HepG2 (cell line): Measurements from ENCODE around the gene PTCD1. TPM values are rescaled to one million over a fixed set of nuclear protein-coding genes. Genes with fewer than 3 reads are reported as not detected.

Source experiments
- ATF5 ChIP-seq: sonication (generic); formaldehyde crosslinking; IDR thresholded peaks from 2 replicates; pipeline ENCODE4 v1.4.0; 2020; ENCODE audit warnings: mild to moderate bottlenecking, low read depth, missing genetic modification reagents
- GZF1 ChIP-seq: sonication (generic); formaldehyde crosslinking; IDR thresholded peaks from 2 replicates; pipeline ENCODE4 v1.5.1; 2020; ENCODE audit warnings: mild to moderate bottlenecking, missing genetic modification reagents
- IRF9 ChIP-seq: sonication (generic); formaldehyde crosslinking; IDR thresholded peaks from 2 replicates; pipeline ENCODE4 v1.8.0; 2022; ENCODE audit warnings: missing genetic modification reagents, mild to moderate bottlenecking, borderline replicate concordance
- LCORL ChIP-seq, 2 experiments: fragments of 450-650 bp in 1 of 2; sonication (generic) in 1 of 2; formaldehyde crosslinking in 1 of 2; IDR thresholded peaks; 2 replicates each; pipeline versions ENCODE4 v1.5.0 to v1.6.1; 2017 to 2020; ENCODE audit warnings: antibody characterized with exemption in 1 of 2, missing genetic modification reagents in 1 of 2
- RARG ChIP-seq: sonication (generic); formaldehyde crosslinking; IDR thresholded peaks from 2 replicates; pipeline ENCODE4 v1.4.0; 2020; ENCODE audit warnings: low read depth, mild to moderate bottlenecking, missing genetic modification reagents
- REST ChIP-seq, 2 experiments: IDR thresholded peaks; 2 replicates each; pipeline ENCODE4 v1.6.1; 2011 to 2012; ENCODE audit warnings: low read length in 2 of 2, borderline replicate concordance in 1 of 2, low read depth in 1 of 2, mild to moderate bottlenecking in 1 of 2, moderate library complexity in 1 of 2
- SIX1 ChIP-seq: sonication (generic); formaldehyde crosslinking; IDR thresholded peaks from 2 replicates; pipeline ENCODE4 v1.4.0; 2020; ENCODE audit warnings: missing genetic modification reagents, borderline replicate concordance
- TEAD3 ChIP-seq: optimal IDR thresholded peaks from 2 replicates; pipeline ENCODE3; 2016; ENCODE audit warnings: borderline replicate concordance
- USF2 ChIP-seq, 2 experiments: sonication (generic) in 1 of 2; formaldehyde crosslinking in 1 of 2; IDR thresholded peaks; 2 replicates each; pipeline versions ENCODE4 v1.5.1 to v1.6.1; 2011 to 2020; ENCODE audit warnings: borderline replicate concordance in 1 of 2, low read depth in 1 of 2, low read length in 1 of 2, mild to moderate bottlenecking in 1 of 2, missing genetic modification reagents in 1 of 2, moderate library complexity in 1 of 2
- ZBTB39 ChIP-seq: sonication (generic); formaldehyde crosslinking; IDR thresholded peaks from 2 replicates; pipeline ENCODE4 v1.5.0; 2020; ENCODE audit warnings: missing genetic modification reagents
- ZNF350 ChIP-seq: sonication (generic); formaldehyde crosslinking; IDR thresholded peaks from 2 replicates; pipeline ENCODE4 v1.4.0; 2020; ENCODE audit warnings: mild to moderate bottlenecking, low read depth, missing genetic modification reagents, borderline replicate concordance
- ZNF724P ChIP-seq: sonication (generic); formaldehyde crosslinking; IDR thresholded peaks from 2 replicates; pipeline ENCODE4 v1.8.0; 2022; ENCODE audit warnings: missing genetic modification reagents, borderline replicate concordance
- ZNF770 ChIP-seq: sonication (generic); formaldehyde crosslinking; IDR thresholded peaks from 2 replicates; pipeline ENCODE4 v1.5.0; 2020; ENCODE audit warnings: mild to moderate bottlenecking, missing genetic modification reagents
- polyA plus RNA-seq, 8 experiments: library from polyadenylated mRNA; depleted of rRNA in 3 of 8; stranded (reverse) in 7 of 8; unstranded in 1 of 8; fragments of >200 nt; fragmentation: Illumina TruSeq in 4 of 8; extraction: Trizol in 4 of 8; gene quantifications; 2 replicates each; pipeline versions ENCODE4 v1.2.1 to v1.2.3, GENCODE V29; 2011 to 2016; ENCODE audit warnings: low read depth in 4 of 8, missing spikeins in 1 of 8, mixed read lengths in 1 of 8; ENCODE audit not compliant: insufficient read depth in 1 of 8
- total RNA-seq, 5 experiments: library from RNA; depleted of rRNA; stranded (reverse); fragments of >200 nt; fragmentation: Illumina TruSeq; extraction: Trizol; gene quantifications; 2 replicates each; pipeline ENCODE4 v1.2.3, GENCODE V29; 2016; ENCODE audit warnings: low read depth in 1 of 5

The PTCD1 gene
- total and polyA plus RNA-seq, 2 of the 13 experiments (the other 11 are each of a cell fraction or from before 2014, with no cell fraction given), result 3.0 to 8.4 TPM

GRCh38 chr7:99374111-99375064, 64.2 kb downstream of the PTCD1 start, which contains the start of gene ARPC1B (continued):
- TF ChIP-seq IRF9 (CRISPR knock-in tag) (0 out of 2 replicates have a peak, but pooled peaks have one; percentile 46), ATF5 (no peak), TEAD3 (no peak), ZNF350 (CRISPR knock-in tag) (no peak), RARG (CRISPR knock-in tag) (no peak), GZF1 (no peak), ZNF770 (CRISPR knock-in tag) (0 out of 2 replicates have a peak, but pooled peaks have one; percentile 10), REST (IDR thresholded peaks at IDR 0.05; ENCODE audit: borderline replicate concordance in 1 of 2, low read depth in 1 of 2, low read length in 2 of 2) (no peak), SIX1 (no peak), ZBTB39 (CRISPR knock-in tag) (peak; percentile 60; the same call in 1 of the 2 replicates), USF2 (IDR thresholded peaks at IDR 0.05; ENCODE audit: low read depth, low read length) (no peak), USF2 (CRISPR knock-in tag; IDR thresholded peaks at IDR 0.05; ENCODE audit: borderline replicate concordance) (no peak), ZNF724P (no peak; the same call in 1 of the 2 replicates), LCORL (IDR thresholded peaks at IDR 0.05) (no peak), LCORL (CRISPR knock-in tag; IDR thresholded peaks at IDR 0.05) (peak; percentile 28)
